Activated CD4-positive, alpha-beta memory T cell treated with anti-CD3 and anti-CD28 coated beads, Interleukin-2, amount 10 ng/mL, durations not matched to agents 7 days and 5 days (primary cell): ENCODE results near the gene PALS2. TPM values are rescaled to one million over a fixed set of nuclear protein-coding genes. Genes with fewer than 3 reads are reported as not detected.

Source experiments
- total RNA-seq, 2 experiments: library from RNA; stranded (reverse); gene quantifications; one replicate each; pipeline ENCODE4 v1.2.3, GENCODE V29; 2021

PALS2 gene
- total RNA-seq, 2 experiments from 2014 or later: 13.2 to 18.7 TPM

Other genes with a start within 250 kb of the PALS2 start
- 1 to 10 TPM; 1.7 to 1.8 TPM for gene GSDME, start 184.0 kb downstream of the PALS2 start, total RNA-seq